ENCODE results near the gene PDE2A.

The PDE2A gene

DNA sequence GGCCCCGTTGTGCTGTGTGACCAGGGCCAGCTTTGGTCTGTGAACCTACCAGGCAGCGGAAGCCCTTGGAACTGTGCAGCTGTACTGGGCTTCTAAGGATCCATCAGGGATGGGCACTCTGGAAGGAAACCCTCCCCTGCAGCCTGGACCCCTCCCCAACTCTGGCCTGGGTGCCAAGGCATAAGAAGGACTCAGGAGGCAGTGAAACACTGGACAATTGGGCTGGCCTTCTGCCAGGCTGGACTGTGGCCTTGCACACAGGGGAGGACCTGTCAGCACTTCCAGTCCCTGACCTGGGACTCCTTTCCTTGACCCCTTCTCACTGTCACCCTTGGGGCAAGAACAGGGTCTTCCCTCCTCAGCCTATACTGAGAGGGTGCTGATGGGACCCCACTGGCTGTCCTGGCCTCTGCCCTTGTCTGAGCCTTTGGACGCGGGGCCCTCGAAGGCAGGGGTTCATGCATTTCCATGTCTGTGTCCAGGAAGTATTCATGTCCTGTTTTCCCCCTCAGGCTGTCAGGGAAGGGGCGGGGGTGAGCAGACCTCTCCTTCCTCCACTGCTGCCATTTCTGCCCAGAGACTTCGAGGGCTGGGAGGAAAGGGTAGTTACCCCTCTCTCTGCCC, 39.6 kb downstream of the PDE2A start:
- DNase-seq (ENCODE audit: extremely low read depth, low read depth), result no peak
- no peak overlapping the region for H3K4me3 ChIP-seq (replicated peaks; ENCODE audit: low read depth, low read length)
- TF ChIP-seq, protein P1, sequence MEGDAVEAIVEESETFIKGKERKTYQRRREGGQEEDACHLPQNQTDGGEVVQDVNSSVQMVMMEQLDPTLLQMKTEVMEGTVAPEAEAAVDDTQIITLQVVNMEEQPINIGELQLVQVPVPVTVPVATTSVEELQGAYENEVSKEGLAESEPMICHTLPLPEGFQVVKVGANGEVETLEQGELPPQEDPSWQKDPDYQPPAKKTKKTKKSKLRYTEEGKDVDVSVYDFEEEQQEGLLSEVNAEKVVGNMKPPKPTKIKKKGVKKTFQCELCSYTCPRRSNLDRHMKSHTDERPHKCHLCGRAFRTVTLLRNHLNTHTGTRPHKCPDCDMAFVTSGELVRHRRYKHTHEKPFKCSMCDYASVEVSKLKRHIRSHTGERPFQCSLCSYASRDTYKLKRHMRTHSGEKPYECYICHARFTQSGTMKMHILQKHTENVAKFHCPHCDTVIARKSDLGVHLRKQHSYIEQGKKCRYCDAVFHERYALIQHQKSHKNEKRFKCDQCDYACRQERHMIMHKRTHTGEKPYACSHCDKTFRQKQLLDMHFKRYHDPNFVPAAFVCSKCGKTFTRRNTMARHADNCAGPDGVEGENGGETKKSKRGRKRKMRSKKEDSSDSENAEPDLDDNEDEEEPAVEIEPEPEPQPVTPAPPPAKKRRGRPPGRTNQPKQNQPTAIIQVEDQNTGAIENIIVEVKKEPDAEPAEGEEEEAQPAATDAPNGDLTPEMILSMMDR (IDR thresholded peaks at IDR 0.05; ENCODE audit: low read depth, low read length, missing control alignments), result no peak

DNA sequence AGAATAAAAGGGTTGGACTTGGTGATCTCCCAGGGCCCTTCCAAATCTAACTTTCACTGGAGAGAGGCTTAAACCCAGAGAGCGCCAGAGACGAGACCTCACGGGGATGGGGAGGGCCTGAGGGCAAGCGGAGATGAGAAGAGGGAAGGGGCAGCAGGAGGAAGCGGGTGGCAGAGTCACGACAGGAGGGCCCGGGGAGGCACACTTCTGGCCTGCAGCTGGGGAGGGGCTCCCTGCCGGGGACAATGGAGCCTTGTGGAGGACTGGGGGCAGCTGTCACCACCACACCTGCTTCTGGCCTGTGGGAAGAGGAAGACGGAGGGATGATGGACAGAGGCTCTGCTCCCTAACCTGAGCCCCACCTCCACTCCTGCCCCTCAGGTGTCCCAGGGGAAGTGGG, 40.2 kb downstream of the PDE2A start:
- no peak overlapping the region for H3K4me3 ChIP-seq (replicated peaks; ENCODE audit: low read depth, low read length)
- DNase-seq (ENCODE audit: extremely low read depth, low read depth), result no peak
- TF ChIP-seq, protein P1 (IDR thresholded peaks at IDR 0.05; ENCODE audit: low read depth, low read length, missing control alignments), result no peak

DNA sequence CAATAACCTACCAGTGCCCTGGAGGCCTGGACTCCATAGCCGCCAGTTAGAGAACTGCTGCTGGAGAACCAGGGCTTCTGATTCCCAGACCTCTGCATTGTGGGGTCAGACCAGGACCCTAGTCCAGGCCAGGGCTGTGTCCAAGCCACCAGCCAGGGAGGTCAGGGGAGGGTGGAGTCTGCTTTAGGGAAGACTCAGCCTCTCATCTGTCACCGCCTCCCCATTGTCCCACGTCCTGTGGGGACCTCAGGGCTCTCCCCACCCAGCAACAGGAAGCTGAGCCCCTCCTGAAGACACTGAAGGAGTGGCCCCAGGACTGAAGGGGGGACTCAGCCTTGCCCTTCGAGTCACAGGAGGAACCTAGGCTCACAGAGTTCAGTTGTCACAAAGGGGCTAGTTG, 41.2 kb downstream of the PDE2A start:
- H3K4me3 ChIP-seq (replicated peaks; ENCODE audit: low read depth, low read length), result no peak overlapping the region
- no peak for DNase-seq (ENCODE audit: extremely low read depth, low read depth)
- TF ChIP-seq, protein P1 (IDR thresholded peaks at IDR 0.05; ENCODE audit: low read depth, low read length, missing control alignments), result no peak

DNA sequence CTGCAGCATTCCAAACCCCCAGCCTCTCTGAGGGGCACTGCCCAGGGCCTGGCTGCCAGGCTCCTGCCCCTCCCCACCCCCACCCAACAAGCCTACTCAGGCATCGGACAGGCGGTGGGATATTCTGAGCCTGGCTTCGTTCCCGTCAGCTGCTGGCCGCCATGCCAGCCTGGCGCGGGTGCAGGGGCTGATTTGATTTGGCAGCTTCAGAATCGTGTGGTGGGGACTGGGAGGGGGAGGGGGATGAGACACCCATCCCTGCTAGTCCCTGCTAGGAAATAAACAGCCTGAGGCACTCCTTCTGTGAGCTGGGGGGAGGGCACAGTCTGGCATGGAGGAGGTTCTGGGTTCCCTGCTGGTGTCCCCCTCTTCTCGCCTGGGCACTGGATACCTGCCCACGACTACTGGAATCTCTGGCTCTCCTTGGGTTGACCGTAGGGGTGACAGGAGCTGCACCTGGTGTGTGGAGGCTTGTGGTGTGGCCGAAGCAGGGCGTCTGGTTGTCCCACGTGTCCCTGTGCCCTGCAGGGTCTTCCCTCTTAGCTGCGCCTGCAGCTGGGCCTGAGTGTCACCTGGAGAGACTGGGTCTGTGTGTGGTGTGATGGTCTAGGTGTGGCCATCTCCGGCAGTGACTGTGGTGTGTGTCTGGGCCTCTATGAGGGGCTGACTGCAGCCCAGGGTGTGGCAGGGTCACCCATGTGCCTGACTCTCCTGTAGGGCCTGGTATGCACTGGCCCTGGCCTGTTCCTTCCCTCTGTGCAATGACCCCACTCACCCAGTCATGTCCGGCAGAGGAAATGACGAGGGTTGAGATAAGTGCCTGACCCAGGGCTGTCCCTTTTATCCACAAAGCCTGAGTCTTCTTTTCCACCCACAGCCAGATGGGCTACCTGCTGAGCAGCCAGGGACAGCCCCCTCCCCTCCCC, 42.2 kb downstream of the PDE2A start:
- DNase-seq (ENCODE audit: extremely low read depth, low read depth), result no peak
- TF ChIP-seq, protein P1 (IDR thresholded peaks at IDR 0.05; ENCODE audit: low read depth, low read length, missing control alignments), result no peak

DNA sequence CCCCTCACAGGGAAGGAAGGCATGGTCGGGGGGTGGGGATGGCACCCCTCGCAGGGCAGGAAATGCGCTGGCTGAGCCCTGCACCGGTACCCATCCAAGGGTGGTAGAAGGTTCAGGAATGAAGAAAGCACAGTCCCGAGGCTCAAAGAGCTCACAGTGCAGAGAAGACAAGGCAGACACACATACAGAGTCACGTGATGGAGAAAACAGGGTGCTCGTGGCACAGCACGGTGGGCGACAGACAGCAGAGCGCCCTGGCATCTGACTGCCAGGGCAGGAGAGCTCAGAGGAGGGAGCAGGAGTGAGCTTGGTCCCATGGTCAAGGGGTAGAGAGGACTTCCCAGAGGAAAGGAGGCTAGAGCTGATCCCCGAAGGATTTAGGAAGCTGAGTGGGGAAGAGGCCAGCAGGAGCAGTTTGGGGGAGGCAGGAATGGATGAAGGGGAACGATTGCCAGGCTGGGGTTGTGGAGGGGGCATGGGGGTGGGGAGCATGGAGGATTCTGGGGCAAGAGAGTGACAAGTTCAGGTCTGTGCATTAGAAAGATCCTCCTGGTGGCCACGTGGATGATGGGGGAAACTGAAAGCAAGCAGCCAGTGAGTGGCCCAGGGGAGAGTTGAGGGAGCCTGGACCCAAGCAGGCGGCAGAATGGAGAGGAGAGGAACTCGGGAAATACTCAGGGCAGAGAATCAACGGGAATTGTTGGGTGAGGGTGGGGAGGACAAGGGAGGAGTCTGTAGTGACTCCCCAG, 43.9 kb downstream of the PDE2A start:
- no peak for DNase-seq (ENCODE audit: extremely low read depth, low read depth)
- TF ChIP-seq, protein P1 (IDR thresholded peaks at IDR 0.05; ENCODE audit: low read depth, low read length, missing control alignments), result no peak
- H3K4me3 ChIP-seq (replicated peaks; ENCODE audit: low read depth, low read length), result no peak overlapping the region

More for the DNA sequence above, 42.2 kb downstream of the PDE2A start:
- no peak overlapping the region for H3K4me3 ChIP-seq (replicated peaks; ENCODE audit: low read depth, low read length)

DNA sequence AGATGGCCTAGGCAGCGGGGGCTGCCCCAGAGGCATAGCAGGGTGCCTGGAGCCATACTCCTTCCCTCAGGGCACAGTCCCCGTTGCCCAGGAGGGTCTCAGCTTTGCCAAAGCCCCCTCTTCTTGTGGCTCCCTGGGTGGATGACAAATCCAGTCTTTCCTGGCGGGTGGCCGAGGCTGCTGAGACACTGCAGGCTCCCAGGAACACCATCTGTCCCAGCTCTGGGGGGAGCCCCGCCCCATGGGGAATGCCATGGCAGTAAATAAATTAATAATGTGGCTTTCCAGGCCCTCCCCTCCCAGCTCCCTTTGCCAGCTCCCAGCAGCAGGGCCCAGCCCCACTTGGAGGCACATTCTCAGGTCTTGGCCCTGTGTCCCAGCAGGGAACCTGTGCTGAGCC, 45.0 kb downstream of the PDE2A start:
- TF ChIP-seq, protein P1 (IDR thresholded peaks at IDR 0.05; ENCODE audit: low read depth, low read length, missing control alignments), result no peak
- no peak for DNase-seq (ENCODE audit: extremely low read depth, low read depth)
- H3K4me3 ChIP-seq (replicated peaks; ENCODE audit: low read depth, low read length), result no peak overlapping the region
